ENCODE measurements around the gene RNF222. TPM values are rescaled to one million over a fixed set of nuclear protein-coding genes. Genes with fewer than 3 reads are reported as not detected.
"Not testable (repeated sequence)": the region's sequence is repeated elsewhere in the genome, so short reads cannot be mapped to it uniquely, and the experiment has no call there.

Gene RNF222
- polyA plus RNA-seq, 4 donors: 0.04 to 0.27 (median 0.13) TPM; not detected in 1

- no peak for DNase-seq (ENCODE audit: low read depth in 4 of 4, low spot score in 2 of 4)
Measured at GRCh38 chr17:8413328-8413727, 15.7 kb upstream of the RNF222 start.

GRCh38 chr17:8412089-8412488, 14.5 kb upstream of the RNF222 start:
- no peak for DNase-seq (ENCODE audit: low read depth in 4 of 4, low spot score in 2 of 4)

- no peak for DNase-seq (ENCODE audit: low read depth in 4 of 4, low spot score in 2 of 4)
Measured at GRCh38 chr17:8410883-8411238, 13.2 kb upstream of the RNF222 start.

GRCh38 chr17:8409966-8410882, 12.6 kb upstream of the RNF222 start:
- peak; percentile 75 to 91 (median 76) for DNase-seq (ENCODE audit: low read depth in 4 of 4, low spot score in 2 of 4)

- no peak for DNase-seq (ENCODE audit: low read depth in 4 of 4, low spot score in 2 of 4)
Measured at GRCh38 chr17:8408371-8408770, 10.7 kb upstream of the RNF222 start.

GRCh38 chr17:8406174-8406573, 8.5 kb upstream of the RNF222 start:
- DNase-seq (ENCODE audit: low read depth in 4 of 4, low spot score in 2 of 4): no peak

GRCh38 chr17:8405499-8406016, 7.9 kb upstream of the RNF222 start:
- DNase-seq (ENCODE audit: low read depth in 4 of 4, low spot score in 2 of 4): no peak

GRCh38 chr17:8402921-8403536, 5.4 kb upstream of the RNF222 start:
- DNase-seq (ENCODE audit: low read depth in 4 of 4, low spot score in 2 of 4): no peak

GRCh38 chr17:8401107-8401506, 3.5 kb upstream of the RNF222 start:
- no peak for DNase-seq (ENCODE audit: low read depth in 4 of 4, low spot score in 2 of 4)

GRCh38 chr17:8398980-8399379, 1.4 kb upstream of the RNF222 start:
- no peak for DNase-seq (ENCODE audit: low read depth in 4 of 4, low spot score in 2 of 4)

- DNase-seq (ENCODE audit: low read depth in 4 of 4, low spot score in 2 of 4): not testable (repeated sequence)
Measured at GRCh38 chr17:8394497-8394896, 3.1 kb downstream of the RNF222 start.

- DNase-seq (ENCODE audit: low read depth in 4 of 4, low spot score in 2 of 4): no peak
Measured at GRCh38 chr17:8393470-8394231, 4.0 kb downstream of the RNF222 start.

- DNase-seq (ENCODE audit: low read depth in 4 of 4, low spot score in 2 of 4): no peak
Measured at GRCh38 chr17:8392674-8393469, 4.8 kb downstream of the RNF222 start.

- DNase-seq (ENCODE audit: low read depth in 4 of 4, low spot score in 2 of 4): no peak
Measured at GRCh38 chr17:8392274-8392673, 5.4 kb downstream of the RNF222 start.

- DNase-seq (ENCODE audit: low read depth in 4 of 4, low spot score in 2 of 4): no peak
Measured at GRCh38 chr17:8391711-8392110, 5.9 kb downstream of the RNF222 start.

GRCh38 chr17:8387914-8388651, 9.5 kb downstream of the RNF222 start:
- DNase-seq (ENCODE audit: low read depth in 4 of 4, low spot score in 2 of 4): no peak

GRCh38 chr17:8386841-8387240, 10.8 kb downstream of the RNF222 start:
- no peak for DNase-seq (ENCODE audit: low read depth in 4 of 4, low spot score in 2 of 4)

GRCh38 chr17:8384801-8385378, 12.7 kb downstream of the RNF222 start:
- DNase-seq (ENCODE audit: low read depth in 4 of 4, low spot score in 2 of 4): no peak

- peak; percentile 91 to 99 (median 98) for DNase-seq (ENCODE audit: low read depth in 4 of 4, low spot score in 2 of 4)
Measured at GRCh38 chr17:8383143-8383822, 14.3 kb downstream of the RNF222 start, which contains the start of gene RPL26. TSS of gene RPL26 (minus strand) at chr17:8383193. CDS start at chr17:8382310, 883 bp downstream.
